GM12878 (cell line): ENCODE results near the gene LMTK2. TPM values are rescaled to one million over a fixed set of nuclear protein-coding genes. Genes with fewer than 3 reads are reported as not detected.

Experiments
- ATAC-seq: fragments of 200-7000 bp; cut with Tn5 transposase; 3 replicates; pipeline ENCODE4 v1.9.1; 2020; ENCODE audit warnings: mild to moderate bottlenecking, moderate library complexity
- BruUV-seq: library from RNA; stranded (reverse); fragments of 400-500 nt; replicated peaks from 2 replicates; lab custom pipeline; 2021; lab: Mats Ljungman, UMichigan
- CTCF ChIA-PET: fragments of 300-600 bp; sonication (Branson Sonifier 250); formaldehyde crosslinking; extraction: SDS; loops from one replicate; lab custom pipeline; 2021; ENCODE audit warnings: inconsistent platforms; lab: Yijun Ruan, JAX
- POLR2A ChIA-PET: fragments of 350-600 bp; formaldehyde crosslinking; extraction: SDS; loops from one replicate; lab custom pipeline; 2021; ENCODE audit warnings: inconsistent platforms; lab: Charles Lee
- RAD21 ChIA-PET: fragments of 300-600 bp; sonication (Branson Sonifier 250); formaldehyde crosslinking; loops from one replicate; lab custom pipeline; 2023; ENCODE audit warnings: antibody characterized with exemption; ENCODE audit not compliant: unreplicated experiment; lab: Charles Lee
- SMC1A ChIA-PET: fragments of 300-600 bp; sonication (Branson Sonifier 250); formaldehyde crosslinking; loops from one replicate; lab custom pipeline; 2023; ENCODE audit not compliant: unreplicated experiment, uncharacterized antibody; lab: Charles Lee
- DNase-seq: peaks from one replicate; pipeline ENCODE4 v3.0.0-alpha.2; 2011; ENCODE audit warnings: low read depth, low spot score
- FAIRE-seq: peaks from 3 replicates; lab custom pipeline; 2011; peaks lifted over from hg19 to GRCh38; lab: Jason Lieb, UNC
- H2AFZ ChIP-seq: 2 replicates; pipeline ENCODE4 v1.6.0; 2011; ENCODE audit warnings: low read depth, low read length, control low read depth; ENCODE audit not compliant: control insufficient read depth
- H3K27ac ChIP-seq: 2 replicates; pipeline ENCODE4 v1.5.1; 2011; ENCODE audit warnings: control low read depth; ENCODE audit not compliant: control insufficient read depth, insufficient read depth
- H3K27me3 ChIP-seq, 2 experiments: replicated peaks in 1 of 2; 2 replicates each; pipeline versions ENCODE4 v1.6.0 to v1.6.1; 2011; ENCODE audit warnings: low read length in 1 of 2; ENCODE audit not compliant: control insufficient read depth in 2 of 2, insufficient read depth in 2 of 2
- H3K36me3 ChIP-seq, 2 experiments: 2 replicates each; pipeline ENCODE4 v1.5.1; 2011; ENCODE audit warnings: low read length in 1 of 2; ENCODE audit not compliant: control insufficient read depth in 2 of 2, insufficient read depth in 2 of 2
- H3K4me1 ChIP-seq: 2 replicates; pipeline ENCODE4 v1.6.1; 2011; ENCODE audit warnings: mild to moderate bottlenecking, low read length, moderate library complexity, mixed read lengths; ENCODE audit not compliant: control insufficient read depth, insufficient read depth
- H3K4me2 ChIP-seq: 2 replicates; pipeline ENCODE4 v1.6.0; 2011; ENCODE audit warnings: control low read depth; ENCODE audit not compliant: control insufficient read depth, insufficient read depth
- H3K4me3 ChIP-seq: fragments of 200-600 bp; sonication (generic); 2 replicates; pipeline ENCODE4 v1.5.1; 2016
- H3K79me2 ChIP-seq: 2 replicates; pipeline ENCODE4 v1.6.0; 2011; ENCODE audit warnings: low read length; ENCODE audit not compliant: control insufficient read depth, insufficient read depth
- H3K9ac ChIP-seq: 2 replicates; pipeline ENCODE4 v1.8.0; 2011; ENCODE audit warnings: low read length, control low read depth, mixed read lengths; ENCODE audit not compliant: control insufficient read depth, insufficient read depth
- H3K9me3 ChIP-seq: replicated peaks from 3 replicates; pipeline ENCODE4 v1.5.1; 2011; ENCODE audit warnings: mild to moderate bottlenecking, low read length; ENCODE audit not compliant: control insufficient read depth, insufficient read depth
- H4K20me1 ChIP-seq: 2 replicates; pipeline ENCODE4 v1.6.0; 2011; ENCODE audit not compliant: control insufficient read depth, insufficient read depth
- ATF7 ChIP-seq: fragments of 450-650 bp; IDR thresholded peaks from 2 replicates; pipeline ENCODE4 v1.6.1; 2016; ENCODE audit warnings: low read depth, mild to moderate bottlenecking
- CREB1 ChIP-seq: IDR thresholded peaks from 2 replicates; pipeline ENCODE4 v1.6.1; 2012; ENCODE audit warnings: low read depth, mild to moderate bottlenecking, inconsistent platforms
- FOS ChIP-seq: IDR thresholded peaks from 3 replicates; pipeline ENCODE4 v1.6.1; 2011; ENCODE audit warnings: borderline replicate concordance; ENCODE audit not compliant: insufficient read length; ENCODE audit errors: extremely low read depth
- GABPA ChIP-seq: IDR thresholded peaks from 2 replicates; pipeline ENCODE4 v1.6.1; 2014; ENCODE audit warnings: antibody characterized with exemption, low read depth, mild to moderate bottlenecking, inconsistent platforms
- IKZF1 ChIP-seq: fragments of 450-650 bp; conservative IDR thresholded peaks from 2 replicates; pipeline ENCODE4 v1.6.1; 2017; ENCODE audit warnings: antibody characterized with exemption, mild to moderate bottlenecking
- KDM1A ChIP-seq: fragments of 200-600 bp; sonication (generic); IDR thresholded peaks from 2 replicates; pipeline ENCODE4 v1.6.1; 2016; ENCODE audit warnings: borderline replicate concordance
- PAX5 ChIP-seq: IDR thresholded peaks from 2 replicates; pipeline ENCODE4 v1.6.1; 2011; ENCODE audit warnings: low read depth, low read length, borderline replicate concordance
- POLR2AphosphoS5 ChIP-seq: IDR thresholded peaks from 2 replicates; pipeline ENCODE4 v1.6.1; 2011; ENCODE audit warnings: mild to moderate bottlenecking, low read length, inconsistent platforms
- RUNX3 ChIP-seq: IDR thresholded peaks from 2 replicates; pipeline ENCODE4 v1.6.1; 2012; ENCODE audit warnings: low read length, inconsistent platforms
- SMAD5 ChIP-seq: IDR thresholded peaks from 2 replicates; pipeline ENCODE4 v1.6.1; 2016; ENCODE audit warnings: antibody characterized with exemption, low read depth
- SMARCA5 ChIP-seq: fragments of 450-650 bp; IDR thresholded peaks from 2 replicates; pipeline ENCODE4 v1.6.1; 2017; ENCODE audit warnings: mild to moderate bottlenecking
- SMC3 ChIP-seq: IDR thresholded peaks from 2 replicates; pipeline ENCODE4 v1.6.1; 2011; ENCODE audit warnings: low read length, improper control_type of control experiment, borderline replicate concordance
- SP1 ChIP-seq: IDR thresholded peaks from one replicate; pipeline ENCODE4 v1.6.1; 2011; ENCODE audit warnings: low read depth, low read length
- TARDBP ChIP-seq: IDR thresholded peaks from 2 replicates; pipeline ENCODE4 v1.6.1; 2016; ENCODE audit warnings: borderline replicate concordance
- TCF12 ChIP-seq: IDR thresholded peaks from 2 replicates; pipeline ENCODE4 v1.6.1; 2011; ENCODE audit warnings: low read depth, mild to moderate bottlenecking, low read length
- ZNF622 ChIP-seq: fragments of 450-650 bp; IDR thresholded peaks from 2 replicates; pipeline ENCODE4 v1.6.1; 2017; ENCODE audit warnings: mild to moderate bottlenecking, inconsistent platforms
- WGBS: methylation state at CpG from one replicate; pipeline ENCODE4 v1.1.6; 2016; ENCODE audit warnings: low lambda C conversion rate; ENCODE audit not compliant: insufficient replicate concordance, insufficient coverage; ENCODE audit errors: missing lambda C conversion rate; 5-methylcytosine and 5-hydroxymethylcytosine counted together
- in situ Hi-C: fragments of 300-500 bp; cut with MboI; formaldehyde crosslinking; loops from 9 replicates; pipeline ENCODE4 v1.14.3; 2018; ENCODE audit warnings: mixed read lengths
- intact Hi-C: fragments of 100-400 bp; cut with micrococcal nuclease; formaldehyde crosslinking; loops from one replicate; pipeline ENCODE4 v1.14.2; 2022; ENCODE audit not compliant: unreplicated experiment
- polyA plus RNA-seq, 11 experiments: library from polyadenylated mRNA; depleted of rRNA in 4 of 11; unstranded in 6 of 11; stranded (reverse) in 5 of 11; fragments of >200 nt; fragmentation: Nextera tagmentation in 4 of 11; fragmentation: Illumina TruSeq in 1 of 11; extraction: Ambion mirVana in 4 of 11; extraction: Trizol in 1 of 11; gene quantifications; 1 replicate in 1 of 11; 2 replicates in 10 of 11; pipeline versions ENCODE4 v1.2.1 to v1.2.3, GENCODE V29; 2011 to 2016; ENCODE audit warnings: inconsistent platforms in 2 of 11, missing spikeins in 2 of 11, low read depth in 1 of 11
- total RNA-seq, 4 experiments: library from RNA; depleted of rRNA in 3 of 4; stranded (reverse); fragments of >200 nt in 3 of 4; fragmentation: Illumina TruSeq in 1 of 4; extraction: Trizol in 1 of 4; gene quantifications; 2 replicates each; pipeline versions ENCODE4 v1.2.1 to v1.2.3, GENCODE V29; 2013 to 2021
- TF ChIP-seq, protein P1 (sequence below): IDR thresholded peaks from 2 replicates; pipeline ENCODE4 v1.6.1; 2011; ENCODE audit warnings: borderline replicate concordance, low read depth, mild to moderate bottlenecking, moderate library complexity, mixed read lengths, low read length; ENCODE audit not compliant: insufficient read depth; ENCODE audit errors: extremely low read length
- TF ChIP-seq, protein P2 (sequence below): fragments of 150-350 bp; IDR thresholded peaks from 2 replicates; pipeline ENCODE4 v1.6.1; 2014; ENCODE audit warnings: mild to moderate bottlenecking, low read depth, low read length

The LMTK2 gene
- total and polyA plus RNA-seq, 10 of the 15 experiments (the other 5 are each of a cell fraction or from before 2014, with no cell fraction given): 0.68 to 8.7 (median 4.6) TPM

DNA sequence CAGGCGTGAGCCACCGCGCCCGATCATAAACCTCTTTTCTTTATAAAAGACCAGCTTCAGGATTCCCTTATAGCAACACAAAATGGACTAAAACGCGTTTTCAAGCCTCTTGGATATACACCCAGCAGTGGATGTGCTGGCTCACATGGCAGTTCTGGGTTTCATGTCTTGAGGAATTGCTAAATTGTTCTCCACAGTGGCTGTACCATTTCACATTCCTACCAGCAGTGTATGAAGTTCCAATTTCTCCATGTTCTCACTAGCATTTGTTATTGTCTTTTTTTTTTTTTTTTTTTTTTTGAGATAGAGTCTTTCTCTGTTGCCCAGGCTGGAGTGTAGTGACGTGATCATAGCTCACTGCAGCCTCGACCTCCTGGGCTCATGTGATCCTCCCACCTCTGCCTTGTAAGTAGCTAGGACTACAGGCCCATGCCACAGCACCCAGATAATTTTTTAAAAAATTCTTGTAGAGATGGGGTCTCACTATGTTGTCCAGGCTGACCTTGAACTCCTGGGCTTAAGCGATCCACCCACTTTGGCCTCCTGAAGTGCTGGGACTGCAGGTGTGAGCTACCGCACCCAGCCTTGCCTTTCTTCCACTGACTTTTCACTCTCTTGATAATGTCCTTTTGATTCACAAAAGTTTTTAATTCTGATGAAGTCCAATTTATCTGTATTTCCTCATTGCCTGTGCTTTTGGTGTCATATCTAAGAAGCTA, 127.9 kb downstream of the LMTK2 start (continued):
- TF ChIP-seq SP1 (no peak), ZNF622 (no peak), IKZF1 (no peak), POLR2AphosphoS5 (no peak), ATF7 (no peak), SMARCA5 (no peak), PAX5 (no peak), RUNX3 (no peak)
- TF ChIP-seq, all 136 proteins: peak for 0

DNA sequence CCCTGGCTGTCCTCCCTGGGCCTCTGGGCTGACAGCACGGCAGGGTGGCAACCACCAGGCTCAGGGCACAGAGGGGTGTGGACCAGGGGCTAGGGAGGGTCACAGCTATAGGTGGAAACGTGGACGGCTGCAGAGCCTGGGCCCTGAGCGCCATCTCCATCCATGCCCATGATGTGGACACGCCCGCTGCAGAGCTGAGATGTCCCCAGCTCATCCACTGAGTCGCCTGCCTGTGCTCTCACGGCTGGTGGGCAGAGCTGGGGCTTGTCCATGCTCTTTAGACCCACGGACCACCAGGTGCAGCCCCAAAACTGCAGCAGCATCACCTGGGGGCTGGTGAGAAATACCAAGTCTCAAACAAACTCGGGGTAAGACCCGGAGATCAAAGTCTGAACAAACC, 129.2 kb downstream of the LMTK2 start:
- Histone ChIP-seq H3K9ac (no peak overlapping the region), H3K27ac (no peak overlapping the region), H3K36me3 (no peaks in the 10 kb centered on the region), H3K27me3 (no peaks in the 10 kb centered on the region), H3K79me2 (no peaks in the 10 kb centered on the region), H4K20me1 (no peaks in the 10 kb centered on the region), H2AFZ (no peak overlapping the region), H3K4me2 (no peak overlapping the region), H3K4me3 (no peak overlapping the region), H3K9me3 (no peaks in the 10 kb centered on the region), H3K4me1 (no peaks in the 10 kb centered on the region)
- RAD21 ChIA-PET: no interaction called here
- FAIRE-seq (no peak), ATAC-seq (no peak), DNase-seq (no peak)
- WGBS: 95% methylated on average over 11 of the region's 11 CpGs
- BruUV-seq: no TSS peak
- in situ Hi-C loops (no loop called here), intact Hi-C loops (no loop called here)
- SMC1A ChIA-PET: no interaction called here
- TF ChIP-seq GABPA: no peak
- no peak for TF ChIP-seq SMC3
- TF ChIP-seq ZNF622: no peak
- no peak for TF ChIP-seq IKZF1
- no peak for TF ChIP-seq CREB1
- no peak for TF ChIP-seq TARDBP
- TF ChIP-seq SMAD5: no peak
- TF ChIP-seq, protein P1, sequence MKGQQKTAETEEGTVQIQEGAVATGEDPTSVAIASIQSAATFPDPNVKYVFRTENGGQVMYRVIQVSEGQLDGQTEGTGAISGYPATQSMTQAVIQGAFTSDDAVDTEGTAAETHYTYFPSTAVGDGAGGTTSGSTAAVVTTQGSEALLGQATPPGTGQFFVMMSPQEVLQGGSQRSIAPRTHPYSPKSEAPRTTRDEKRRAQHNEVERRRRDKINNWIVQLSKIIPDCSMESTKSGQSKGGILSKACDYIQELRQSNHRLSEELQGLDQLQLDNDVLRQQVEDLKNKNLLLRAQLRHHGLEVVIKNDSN: no peak
- no peak for TF ChIP-seq KDM1A
- no peak for TF ChIP-seq RUNX3
- no peak for TF ChIP-seq TCF12
- TF ChIP-seq, protein P2, sequence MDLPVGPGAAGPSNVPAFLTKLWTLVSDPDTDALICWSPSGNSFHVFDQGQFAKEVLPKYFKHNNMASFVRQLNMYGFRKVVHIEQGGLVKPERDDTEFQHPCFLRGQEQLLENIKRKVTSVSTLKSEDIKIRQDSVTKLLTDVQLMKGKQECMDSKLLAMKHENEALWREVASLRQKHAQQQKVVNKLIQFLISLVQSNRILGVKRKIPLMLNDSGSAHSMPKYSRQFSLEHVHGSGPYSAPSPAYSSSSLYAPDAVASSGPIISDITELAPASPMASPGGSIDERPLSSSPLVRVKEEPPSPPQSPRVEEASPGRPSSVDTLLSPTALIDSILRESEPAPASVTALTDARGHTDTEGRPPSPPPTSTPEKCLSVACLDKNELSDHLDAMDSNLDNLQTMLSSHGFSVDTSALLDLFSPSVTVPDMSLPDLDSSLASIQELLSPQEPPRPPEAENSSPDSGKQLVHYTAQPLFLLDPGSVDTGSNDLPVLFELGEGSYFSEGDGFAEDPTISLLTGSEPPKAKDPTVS: no peak
- TF ChIP-seq FOS: no peak
- POLR2A ChIA-PET: no interaction called here
- CTCF ChIA-PET: no interaction called here
